ENCODE results near the gene MMP7. TPM values are rescaled to one million over a fixed set of nuclear protein-coding genes. Genes with fewer than 3 reads are reported as not detected.

The MMP7 gene
- total RNA-seq, 1 donor from 2014 or later: 16.0 TPM

DNA sequence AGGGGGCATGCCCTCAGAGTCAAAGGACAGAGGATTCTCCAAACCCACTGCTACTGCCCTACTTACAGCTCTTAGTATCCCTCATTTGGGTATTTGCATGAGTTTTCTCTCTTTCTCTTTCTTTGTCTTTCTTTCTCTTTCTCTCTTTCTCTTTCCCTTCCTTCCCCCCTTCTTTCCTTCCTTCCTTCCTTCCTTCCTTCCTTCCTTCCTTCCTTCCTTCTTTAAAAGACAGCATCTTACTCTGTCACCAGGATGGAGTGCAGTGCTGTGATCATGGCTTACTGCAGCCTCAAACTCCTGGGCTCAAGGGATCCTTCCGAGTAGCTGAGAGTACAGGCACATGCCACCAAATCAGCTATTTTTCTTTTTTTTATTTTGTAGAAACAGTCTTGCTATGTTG, 14.0 kb upstream of the MMP7 start:
- no peak for ATAC-seq
- no peaks in the 10 kb centered on the region for H3K27me3 ChIP-seq

DNA sequence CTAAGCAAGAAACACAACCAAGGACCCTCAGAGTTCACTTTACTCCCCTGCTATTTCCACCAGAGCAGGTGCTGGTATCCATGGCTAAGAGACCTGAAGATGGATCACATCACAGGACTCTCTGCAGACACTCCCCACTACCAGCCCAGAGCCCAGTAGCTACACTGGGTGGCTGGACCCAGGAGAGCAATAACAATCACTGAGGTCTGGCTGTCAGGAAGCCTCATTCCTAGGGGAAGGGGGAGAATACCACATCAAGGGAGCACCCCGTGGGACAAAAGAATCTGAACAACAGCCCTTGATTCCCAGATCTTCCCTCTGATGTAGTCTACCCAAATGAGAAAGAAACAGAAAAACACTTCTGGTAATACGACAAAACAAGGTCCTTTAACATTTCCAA, 9.0 kb upstream of the MMP7 start:
- Histone ChIP-seq H3K36me3 (no peaks in the 10 kb centered on the region), H3K27me3 (no peaks in the 10 kb centered on the region), H3K4me1 (no peaks in the 10 kb centered on the region), H3K4me3 (no peak overlapping the region), H3K27ac (no peak overlapping the region), H3K9me3 (no peaks in the 10 kb centered on the region)
- intact Hi-C loops (cut with DNase I): no loop called here
- ATAC-seq (no peak), DNase-seq (no peak)
- TF ChIP-seq, protein P1, sequence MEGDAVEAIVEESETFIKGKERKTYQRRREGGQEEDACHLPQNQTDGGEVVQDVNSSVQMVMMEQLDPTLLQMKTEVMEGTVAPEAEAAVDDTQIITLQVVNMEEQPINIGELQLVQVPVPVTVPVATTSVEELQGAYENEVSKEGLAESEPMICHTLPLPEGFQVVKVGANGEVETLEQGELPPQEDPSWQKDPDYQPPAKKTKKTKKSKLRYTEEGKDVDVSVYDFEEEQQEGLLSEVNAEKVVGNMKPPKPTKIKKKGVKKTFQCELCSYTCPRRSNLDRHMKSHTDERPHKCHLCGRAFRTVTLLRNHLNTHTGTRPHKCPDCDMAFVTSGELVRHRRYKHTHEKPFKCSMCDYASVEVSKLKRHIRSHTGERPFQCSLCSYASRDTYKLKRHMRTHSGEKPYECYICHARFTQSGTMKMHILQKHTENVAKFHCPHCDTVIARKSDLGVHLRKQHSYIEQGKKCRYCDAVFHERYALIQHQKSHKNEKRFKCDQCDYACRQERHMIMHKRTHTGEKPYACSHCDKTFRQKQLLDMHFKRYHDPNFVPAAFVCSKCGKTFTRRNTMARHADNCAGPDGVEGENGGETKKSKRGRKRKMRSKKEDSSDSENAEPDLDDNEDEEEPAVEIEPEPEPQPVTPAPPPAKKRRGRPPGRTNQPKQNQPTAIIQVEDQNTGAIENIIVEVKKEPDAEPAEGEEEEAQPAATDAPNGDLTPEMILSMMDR (IDR thresholded peaks at IDR 0.05): no peak

More for the DNA sequence above, 14.0 kb upstream of the MMP7 start:
- H3K36me3 ChIP-seq: no peaks in the 10 kb centered on the region
- no peak for DNase-seq
- TF ChIP-seq, protein P1 (IDR thresholded peaks at IDR 0.05): no peak
- no peaks in the 10 kb centered on the region for H3K9me3 ChIP-seq
- intact Hi-C loops (cut with DNase I): no loop called here
- H3K4me3 ChIP-seq: no peak overlapping the region
- H3K4me1 ChIP-seq: no peaks in the 10 kb centered on the region
- H3K27ac ChIP-seq: no peak overlapping the region

DNA sequence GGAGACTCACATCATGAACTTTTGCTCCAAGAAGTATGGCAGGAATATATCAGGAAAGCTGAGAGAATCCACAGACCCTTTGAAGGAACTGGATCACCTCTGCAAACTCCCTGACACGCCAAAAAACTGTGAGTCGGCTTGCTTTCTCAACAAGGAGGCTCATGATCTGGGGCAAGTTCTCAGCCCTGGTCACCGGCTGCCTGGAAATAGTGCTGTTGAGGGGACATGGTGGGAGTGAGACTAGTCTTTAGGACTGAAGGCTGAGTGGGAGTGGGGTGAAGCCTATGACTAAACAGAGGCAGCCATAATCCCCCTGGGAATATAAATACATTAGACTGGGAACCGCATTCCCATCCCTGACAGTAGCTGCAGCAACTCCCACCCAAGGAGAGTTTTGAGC, 8.4 kb upstream of the MMP7 start:
- intact Hi-C loops (cut with DNase I): no loop called here
- TF ChIP-seq, protein P1 (IDR thresholded peaks at IDR 0.05): no peak
- Histone ChIP-seq H3K4me1 (no peaks in the 10 kb centered on the region), H3K9me3 (no peaks in the 10 kb centered on the region), H3K36me3 (no peaks in the 10 kb centered on the region), H3K27me3 (no peaks in the 10 kb centered on the region), H3K27ac (no peak overlapping the region), H3K4me3 (no peak overlapping the region)
- no peak for ATAC-seq
- DNase-seq: no peak

DNA sequence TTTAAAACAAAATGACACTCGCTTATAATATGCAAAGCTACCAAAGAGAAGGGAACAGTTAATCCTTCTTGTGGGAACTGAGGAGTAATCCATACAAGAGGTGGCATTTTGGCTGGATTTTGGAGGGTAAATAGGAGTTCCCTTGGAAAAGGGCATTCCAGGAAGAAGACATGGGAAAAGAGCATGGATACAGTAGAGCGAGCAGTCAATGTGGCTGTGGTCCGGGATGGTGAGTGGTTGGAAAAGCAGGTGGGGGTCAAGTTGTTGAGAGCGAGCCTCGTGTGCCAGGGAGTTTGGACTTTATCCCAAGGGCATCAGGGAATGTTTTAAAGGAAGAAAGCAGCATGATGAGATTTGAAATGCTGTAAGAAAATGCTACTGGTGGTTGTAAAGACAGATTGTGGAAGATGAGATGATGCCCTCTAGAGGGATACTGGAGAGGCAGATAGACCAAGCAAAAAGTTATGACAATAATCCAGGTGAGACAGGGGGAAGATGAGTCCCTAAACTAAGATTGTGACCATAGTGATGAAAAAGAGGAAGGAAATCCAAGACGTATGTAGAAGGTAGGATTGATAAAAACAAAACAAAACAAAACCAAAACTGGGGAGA, 3.8 kb upstream of the MMP7 start:
- no peaks in the 10 kb centered on the region for H3K4me1 ChIP-seq
- H3K4me3 ChIP-seq: no peak overlapping the region
- ATAC-seq: no peak
- DNase-seq: no peak
- no peaks in the 10 kb centered on the region for H3K27me3 ChIP-seq
- TF ChIP-seq, protein P1 (IDR thresholded peaks at IDR 0.05): no peak
- intact Hi-C loops (cut with DNase I): no loop called here
- H3K27ac ChIP-seq: no peak overlapping the region
- no peaks in the 10 kb centered on the region for H3K36me3 ChIP-seq
- no peaks in the 10 kb centered on the region for H3K9me3 ChIP-seq

DNA sequence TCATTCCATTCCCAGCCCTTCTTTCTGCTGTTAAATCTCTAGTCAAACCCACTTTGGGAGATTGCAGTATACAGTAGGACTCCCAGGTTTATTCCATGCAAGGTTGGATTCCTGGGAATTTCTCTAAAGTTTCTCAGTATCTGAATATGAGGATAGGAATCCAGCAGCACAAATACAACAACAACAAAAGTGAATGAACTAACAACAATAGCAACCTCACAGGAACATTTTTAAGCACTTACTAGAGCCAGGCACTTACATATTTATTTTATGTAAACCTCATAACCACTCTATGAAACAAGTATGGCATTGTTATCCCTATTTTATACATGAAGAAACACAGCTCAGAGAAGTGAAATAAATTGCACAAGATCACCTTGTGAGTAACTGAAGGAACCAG, 1.9 kb downstream of the MMP7 start:
- Histone ChIP-seq H3K4me3 (no peak overlapping the region), H3K36me3 (no peaks in the 10 kb centered on the region), H3K4me1 (no peaks in the 10 kb centered on the region), H3K27me3 (no peaks in the 10 kb centered on the region), H3K9me3 (no peaks in the 10 kb centered on the region), H3K27ac (no peak overlapping the region)
- TF ChIP-seq, protein P1 (IDR thresholded peaks at IDR 0.05): no peak
- intact Hi-C loops (cut with DNase I): no loop called here
- ATAC-seq (no peak), DNase-seq (no peak)

DNA sequence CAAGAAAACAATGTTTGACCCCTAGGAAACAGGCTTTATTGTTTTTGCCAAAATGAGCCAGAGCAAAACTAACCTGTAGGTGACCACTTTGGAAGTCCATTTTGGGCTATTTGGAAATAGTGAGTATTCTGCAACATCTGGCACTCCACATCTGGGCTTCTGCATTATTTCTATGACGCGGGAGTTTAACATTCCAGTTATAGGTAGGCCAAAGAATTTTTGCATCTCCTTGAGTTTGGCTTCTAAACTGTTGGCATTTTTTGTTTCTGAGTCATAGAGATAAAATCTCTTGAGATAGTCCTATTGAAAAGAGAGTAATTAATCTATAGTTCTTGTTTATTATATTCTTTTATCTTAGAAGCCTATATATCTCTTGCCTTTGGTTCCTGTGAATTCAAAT, 2.9 kb downstream of the MMP7 start:
- Histone ChIP-seq H3K27me3 (no peaks in the 10 kb centered on the region), H3K27ac (no peak overlapping the region), H3K9me3 (no peaks in the 10 kb centered on the region), H3K4me1 (no peaks in the 10 kb centered on the region), H3K4me3 (no peak overlapping the region), H3K36me3 (no peaks in the 10 kb centered on the region)
- intact Hi-C loops (cut with DNase I): no loop called here
- ATAC-seq (no peak), DNase-seq (no peak)
- TF ChIP-seq, protein P1 (IDR thresholded peaks at IDR 0.05): no peak

Measured in upper lobe of right lung (tissue), 1 donor.